PC-9 (cell line): ENCODE results near the gene VAMP5. TPM values are rescaled to one million over a fixed set of nuclear protein-coding genes. Genes with fewer than 3 reads are reported as not detected.

Source experiments
- BruUV-seq: library from RNA; stranded (reverse); fragments of 400-500 nt; replicated peaks from 2 replicates; lab custom pipeline; 2021; lab: Mats Ljungman, UMichigan
- CTCF ChIA-PET: fragments of 300-600 bp; sonication (Branson Sonifier 250); formaldehyde crosslinking; loops from one replicate; lab custom pipeline; 2022; ENCODE audit warnings: antibody characterized with exemption; lab: Charles Lee
- POLR2A ChIA-PET: fragments of 300-600 bp; sonication (Branson Sonifier 250); formaldehyde crosslinking; loops from one replicate; lab custom pipeline; 2022; ENCODE audit warnings: antibody characterized with exemption; ENCODE audit not compliant: unreplicated experiment; lab: Charles Lee
- DNase-seq, 2 experiments: peaks; one replicate each; pipeline versions ENCODE4 v3.0.0 to v3.0.0-alpha.2; 2015 to 2022; ENCODE audit warnings: mixed read lengths in 1 of 2
- H2AFZ ChIP-seq: fragments of 200-600 bp; sonication (generic); 2 replicates; pipeline ENCODE4 v1.8.1; 2017; ENCODE audit warnings: antibody characterized with exemption
- H3F3A ChIP-seq: fragments of 200-600 bp; sonication (generic); 2 replicates; pipeline ENCODE4 v1.8.1; 2017; ENCODE audit warnings: antibody characterized with exemption, mild to moderate bottlenecking, low read depth; ENCODE audit not compliant: insufficient read depth
- H3K27ac ChIP-seq: fragments of 200-600 bp; sonication (generic); 2 replicates; pipeline ENCODE4 v1.6.1; 2016; ENCODE audit warnings: mixed run types
- H3K27me3 ChIP-seq: fragments of 200-600 bp; sonication (generic); 2 replicates; pipeline ENCODE4 v1.6.1; 2016; ENCODE audit warnings: low read depth, mixed run types; ENCODE audit not compliant: insufficient read depth
- H3K36me3 ChIP-seq: fragments of 200-600 bp; sonication (generic); 2 replicates; pipeline ENCODE4 v1.6.1; 2016; ENCODE audit warnings: low read depth, mixed run types
- H3K4me1 ChIP-seq: fragments of 200-600 bp; sonication (generic); replicated peaks from 2 replicates; pipeline ENCODE4 v1.6.1; 2016; ENCODE audit warnings: mixed run types; ENCODE audit not compliant: insufficient read depth
- H3K4me2 ChIP-seq: fragments of 200-600 bp; sonication (generic); 2 replicates; pipeline ENCODE4 v1.6.1; 2017; ENCODE audit warnings: mixed run types
- H3K4me3 ChIP-seq: fragments of 200-600 bp; sonication (generic); 2 replicates; pipeline ENCODE4 v1.6.1; 2016; ENCODE audit warnings: mixed run types
- H3K79me2 ChIP-seq: fragments of 200-600 bp; sonication (generic); 2 replicates; pipeline ENCODE4 v1.6.1; 2017; ENCODE audit warnings: low read depth, mixed run types
- H3K9me2 ChIP-seq: fragments of 200-600 bp; sonication (generic); 2 replicates; pipeline ENCODE4 v1.8.1; 2017; ENCODE audit warnings: mild to moderate bottlenecking; ENCODE audit not compliant: insufficient read depth
- H3K9me3 ChIP-seq: fragments of 200-600 bp; sonication (generic); 2 replicates; pipeline ENCODE4 v1.8.1; 2016; ENCODE audit warnings: low read depth; ENCODE audit not compliant: insufficient read depth
- H4K20me1 ChIP-seq: fragments of 200-600 bp; sonication (generic); 2 replicates; pipeline ENCODE4 v1.8.1; 2017; ENCODE audit not compliant: insufficient read depth
- EZH2 ChIP-seq: fragments of 200-600 bp; sonication (generic); IDR thresholded peaks from 2 replicates; pipeline ENCODE4 v1.8.0; 2017; ENCODE audit warnings: antibody characterized with exemption, low read depth
- intact Hi-C: fragments of 100-400 bp; cut with micrococcal nuclease; formaldehyde crosslinking; loops from one replicate; pipeline ENCODE4 v1.10.0; 2022; ENCODE audit not compliant: unreplicated experiment
- total RNA-seq: library from RNA; stranded (reverse); gene quantifications from 2 replicates; pipeline ENCODE4 v1.2.3, GENCODE V29; 2021
- TF ChIP-seq, protein P1 (sequence below): fragments of 200-600 bp; sonication (generic); conservative IDR thresholded peaks from 2 replicates; pipeline ENCODE4 v1.6.1; 2017; ENCODE audit warnings: mixed run types, antibody characterized with exemption, mild to moderate bottlenecking, moderate library complexity

VAMP5 gene
- total RNA-seq, 1 experiment from 2014 or later, result 7.2 TPM

- H3K27ac ChIP-seq, result no peak overlapping the region
These were observed 12.4 kb downstream of the VAMP5 start for GRCh38 chr2:85596486-85597143.

GRCh38 chr2:85597241-85597640, 13.0 kb downstream of the VAMP5 start:
- Histone ChIP-seq H4K20me1 (no peaks in the 10 kb centered on the region), H3K27me3 (no peaks in the 10 kb centered on the region), H3K4me2 (0 out of 2 replicates have a peak overlapping the region, but pooled peaks have one; percentile 80), H3K79me2 (peaks cover 34% of the 10 kb centered on the region), H3K4me1 (peaks cover 20% of the 10 kb centered on the region), H2AFZ (no peak overlapping the region), H3F3A (peaks cover 19% of the 10 kb centered on the region), H3K27ac (no peak overlapping the region), H3K36me3 (peaks cover 8% of the 10 kb centered on the region; the same call in 1 of the 2 replicates), H3K9me3 (no peaks in the 10 kb centered on the region), H3K4me3 (no peak overlapping the region; the same call in 1 of the 2 replicates), H3K9me2 (no peaks in the 10 kb centered on the region)
- ChIA-PET POLR2A (no interaction called here), CTCF (no interaction called here)
- no TSS peak for BruUV-seq
- intact Hi-C loops, result no loop called here
- no peak for DNase-seq
- TF ChIP-seq, protein P1, sequence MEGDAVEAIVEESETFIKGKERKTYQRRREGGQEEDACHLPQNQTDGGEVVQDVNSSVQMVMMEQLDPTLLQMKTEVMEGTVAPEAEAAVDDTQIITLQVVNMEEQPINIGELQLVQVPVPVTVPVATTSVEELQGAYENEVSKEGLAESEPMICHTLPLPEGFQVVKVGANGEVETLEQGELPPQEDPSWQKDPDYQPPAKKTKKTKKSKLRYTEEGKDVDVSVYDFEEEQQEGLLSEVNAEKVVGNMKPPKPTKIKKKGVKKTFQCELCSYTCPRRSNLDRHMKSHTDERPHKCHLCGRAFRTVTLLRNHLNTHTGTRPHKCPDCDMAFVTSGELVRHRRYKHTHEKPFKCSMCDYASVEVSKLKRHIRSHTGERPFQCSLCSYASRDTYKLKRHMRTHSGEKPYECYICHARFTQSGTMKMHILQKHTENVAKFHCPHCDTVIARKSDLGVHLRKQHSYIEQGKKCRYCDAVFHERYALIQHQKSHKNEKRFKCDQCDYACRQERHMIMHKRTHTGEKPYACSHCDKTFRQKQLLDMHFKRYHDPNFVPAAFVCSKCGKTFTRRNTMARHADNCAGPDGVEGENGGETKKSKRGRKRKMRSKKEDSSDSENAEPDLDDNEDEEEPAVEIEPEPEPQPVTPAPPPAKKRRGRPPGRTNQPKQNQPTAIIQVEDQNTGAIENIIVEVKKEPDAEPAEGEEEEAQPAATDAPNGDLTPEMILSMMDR, result no peak
- no peak for TF ChIP-seq EZH2

More at GRCh38 chr2:85596486-85597143, 12.4 kb downstream of the VAMP5 start:
- Histone ChIP-seq H3K4me2 (peak overlapping the region; percentile 80), H2AFZ (no peak overlapping the region), H3K79me2 (peaks cover 32% of the 10 kb centered on the region), H3F3A (peaks cover 19% of the 10 kb centered on the region), H3K36me3 (peaks cover 8% of the 10 kb centered on the region; the same call in 1 of the 2 replicates), H3K4me1 (peaks cover 18% of the 10 kb centered on the region), H3K4me3 (peak overlapping the region; percentile 86), H3K9me3 (no peaks in the 10 kb centered on the region), H4K20me1 (no peaks in the 10 kb centered on the region), H3K9me2 (no peaks in the 10 kb centered on the region), H3K27me3 (no peaks in the 10 kb centered on the region)
- intact Hi-C loops, result no loop called here
- BruUV-seq, result TSS peak; percentile 33
- no peak for DNase-seq
- no peak for TF ChIP-seq EZH2
- TF ChIP-seq, protein P1, result no peak
- ChIA-PET POLR2A (no interaction called here), CTCF (interaction anchor here (0.5 to 0.6 kb wide), 2 partner anchors 37 to 232 kb away, joined by 3 to 6 read pairs; no protein-coding TSS in a partner anchor)

- no TSS peak for BruUV-seq
- Histone ChIP-seq H3K27ac (no peak overlapping the region), H3K36me3 (peaks cover 8% of the 10 kb centered on the region; the same call in 1 of the 2 replicates), H3K4me3 (no peak overlapping the region), H2AFZ (no peak overlapping the region), H3K4me1 (peaks cover 22% of the 10 kb centered on the region), H3K9me3 (no peaks in the 10 kb centered on the region), H3F3A (peaks cover 25% of the 10 kb centered on the region), H3K9me2 (no peaks in the 10 kb centered on the region), H3K4me2 (no peak overlapping the region), H4K20me1 (no peaks in the 10 kb centered on the region), H3K79me2 (peaks cover 43% of the 10 kb centered on the region), H3K27me3 (no peaks in the 10 kb centered on the region)
- ChIA-PET CTCF (no interaction called here), POLR2A (no interaction called here)
- no peak for TF ChIP-seq EZH2
- TF ChIP-seq, protein P1, result no peak
- no peak for DNase-seq
- intact Hi-C loops, result no loop called here
These were observed 14.5 kb downstream of the VAMP5 start for GRCh38 chr2:85598594-85599340.
